Liver (tissue), 3 donors: ENCODE data around the gene ST7.

Experiments used
- CTCF ChIP-seq: fragments of 150-350 bp; IDR thresholded peaks from 2 replicates; pipeline ENCODE4 v1.5.1; 2017; ENCODE audit warnings: improper control_type of control experiment, low read depth, low read length; ENCODE audit not compliant: missing input control
- FOXA1 ChIP-seq: IDR thresholded peaks from 2 replicates; pipeline ENCODE4 v1.6.1; 2016; ENCODE audit warnings: antibody characterized with exemption
- GABPA ChIP-seq, 2 donors: IDR thresholded peaks in 1 of 2; conservative IDR thresholded peaks in 1 of 2; 2 replicates each; pipeline ENCODE4 v1.6.1; 2016; ENCODE audit warnings: antibody characterized with exemption in 2 of 2, mild to moderate bottlenecking in 1 of 2, moderate library complexity in 1 of 2
- JUND ChIP-seq, 2 donors: IDR thresholded peaks; 2 replicates each; pipeline ENCODE4 v1.6.1; 2016; ENCODE audit warnings: antibody characterized with exemption in 2 of 2
- NR2F2 ChIP-seq: IDR thresholded peaks from 2 replicates; pipeline ENCODE4 v1.6.1; 2016; ENCODE audit warnings: antibody characterized with exemption
- SP1 ChIP-seq: IDR thresholded peaks from 2 replicates; pipeline ENCODE4 v1.6.1; 2018; ENCODE audit warnings: antibody characterized with exemption, mild to moderate bottlenecking
- TAF1 ChIP-seq: conservative IDR thresholded peaks from 2 replicates; pipeline ENCODE4 v1.6.1; 2016; ENCODE audit warnings: antibody characterized with exemption, mild to moderate bottlenecking
- donor health status: healthy.
- donor health status: healthy.

GRCh38 chr7:117188949-117189592 is 235.8 kb downstream of the ST7 start:
- TF ChIP-seq FOXA1, result no peak
- no peak for TF ChIP-seq SP1
- no peak for TF ChIP-seq NR2F2
- TF ChIP-seq CTCF, result no peak
- no peak for TF ChIP-seq JUND (IDR thresholded peaks at IDR 0.05)
- TF ChIP-seq GABPA (IDR thresholded peaks at IDR 0.05 in 1 of 2, conservative IDR thresholded peaks at IDR 0.05 in 1 of 2), result no peak
- TF ChIP-seq TAF1, result no peak
